HCT116 (cell line): ENCODE measurements around the gene PVR. TPM values are rescaled to one million over a fixed set of nuclear protein-coding genes. Genes with fewer than 3 reads are reported as not detected.

Experiments used
- ATAC-seq: fragments of 200-7000 bp; cut with Tn5 transposase; 2 replicates; pipeline ENCODE4 v1.9.1; 2020; ENCODE audit warnings: mild to moderate bottlenecking, moderate library complexity
- BruUV-seq: library from RNA; stranded (reverse); fragments of 400-500 nt; replicated peaks from 2 replicates; lab custom pipeline; 2021; lab: Mats Ljungman, UMichigan
- CTCF ChIA-PET: fragments of 300-600 bp; sonication (Branson Sonifier 250); formaldehyde crosslinking; loops from one replicate; lab custom pipeline; 2021; ENCODE audit warnings: antibody characterized with exemption; lab: Charles Lee
- POLR2A ChIA-PET: fragments of 300-600, 350-600 bp; sonication (Branson Sonifier 250); formaldehyde crosslinking; loops from one replicate; lab custom pipeline; 2021; ENCODE audit warnings: antibody characterized with exemption; lab: Charles Lee
- RAD21 ChIA-PET, 2 experiments: fragments of 300-600 bp; sonication (Branson Sonifier 250); formaldehyde crosslinking; loops; one replicate each; lab custom pipeline; 2023; ENCODE audit warnings: low total read pairs in 2 of 2; ENCODE audit not compliant: uncharacterized antibody in 2 of 2, unreplicated experiment in 2 of 2, low non-redundant PET in 1 of 2; lab: Charles Lee
- DNase-seq: peaks from one replicate; pipeline ENCODE4 v3.0.0-alpha.2; 2010; ENCODE audit warnings: low read depth, low spot score
- H2AFZ ChIP-seq: fragments of 200-600 bp; shearing (Covaris generic), sonication (generic); 2 replicates; pipeline ENCODE4 v1.6.1; 2017; ENCODE audit warnings: low read depth, mixed run types, mixed read lengths, antibody characterized with exemption, low read length; ENCODE audit not compliant: poor library complexity, severe bottlenecking
- H3K27ac ChIP-seq: 2 replicates; pipeline ENCODE4 v1.5.1; 2012; ENCODE audit warnings: low read depth, low read length
- H3K27me3 ChIP-seq: fragments of 200-600 bp; sonication (generic); 2 replicates; pipeline ENCODE4 v1.6.1; 2016; ENCODE audit warnings: mixed run types, low read length, mixed read lengths; ENCODE audit not compliant: insufficient read depth
- H3K36me3 ChIP-seq, 2 experiments: fragments of 200-500 bp in 1 of 2; fragments of 200-600 bp in 1 of 2; sonication (Bioruptor generic) in 1 of 2; sonication (generic) in 1 of 2; 2 replicates each; pipeline versions ENCODE4 v1.5.1 to v1.6.1; 2014 to 2016; ENCODE audit warnings: low read length in 2 of 2, inconsistent platforms in 1 of 2, mixed read lengths in 1 of 2, mixed run types in 1 of 2; ENCODE audit not compliant: insufficient read depth in 2 of 2, control insufficient read depth in 1 of 2
- H3K4me1 ChIP-seq, 2 experiments: fragments of 200-600 bp in 1 of 2; sonication (generic) in 1 of 2; 2 replicates each; pipeline versions ENCODE4 v1.5.1 to v1.6.1; 2012 to 2017; ENCODE audit warnings: low read length in 2 of 2, inconsistent platforms in 1 of 2, mild to moderate bottlenecking in 1 of 2, mixed read lengths in 1 of 2, mixed run types in 1 of 2, moderate library complexity in 1 of 2; ENCODE audit not compliant: insufficient read depth in 2 of 2, control insufficient read depth in 1 of 2
- H3K4me2 ChIP-seq: fragments of 200-600 bp; sonication (generic); 2 replicates; pipeline ENCODE4 v1.6.1; 2017; ENCODE audit warnings: mixed run types, low read length, mixed read lengths
- H3K4me3 ChIP-seq, 2 experiments: fragments of 200-600 bp in 1 of 2; sonication (generic) in 1 of 2; replicated peaks in 1 of 2; 2 replicates each; pipeline ENCODE4 v1.5.1; 2011 to 2016; ENCODE audit warnings: low read length in 2 of 2, control low read depth in 1 of 2, low read depth in 1 of 2, mild to moderate bottlenecking in 1 of 2, mixed read lengths in 1 of 2, mixed run types in 1 of 2
- H3K79me2 ChIP-seq: fragments of 200-600 bp; sonication (generic); 2 replicates; pipeline ENCODE4 v1.6.1; 2017; ENCODE audit warnings: mild to moderate bottlenecking, mixed run types, low read length, moderate library complexity, mixed read lengths; ENCODE audit not compliant: insufficient read depth
- H3K9ac ChIP-seq: fragments of 200-600 bp; sonication (generic); 2 replicates; pipeline ENCODE4 v1.6.1; 2016; ENCODE audit warnings: low read length, mixed read lengths
- H3K9me2 ChIP-seq: fragments of 200-600 bp; sonication (generic), shearing (Covaris generic); 2 replicates; pipeline ENCODE4 v1.6.1; 2017; ENCODE audit warnings: mixed run types, mild to moderate bottlenecking, moderate library complexity; ENCODE audit not compliant: insufficient read depth
- H3K9me3 ChIP-seq, 2 experiments: fragments of 200-500 bp in 1 of 2; fragments of 200-600 bp in 1 of 2; sonication (Bioruptor generic) in 1 of 2; sonication (generic) in 1 of 2; 2 replicates each; pipeline ENCODE4 v1.6.1; 2014 to 2017; ENCODE audit warnings: low read length in 2 of 2, mixed read lengths in 2 of 2, inconsistent platforms in 1 of 2, low read depth in 1 of 2, mild to moderate bottlenecking in 1 of 2, mixed run types in 1 of 2, moderate library complexity in 1 of 2; ENCODE audit not compliant: control insufficient read depth in 1 of 2, insufficient read depth in 1 of 2
- H4K20me1 ChIP-seq: fragments of 200-600 bp; sonication (generic), shearing (Covaris generic); 2 replicates; pipeline ENCODE4 v1.6.1; 2017; ENCODE audit warnings: mixed run types, mild to moderate bottlenecking, moderate library complexity; ENCODE audit not compliant: insufficient read depth
- CBX3 ChIP-seq: IDR thresholded peaks from 2 replicates; pipeline ENCODE4 v1.6.1; 2012; ENCODE audit warnings: low read depth
- EGR1 ChIP-seq: IDR thresholded peaks from 2 replicates; pipeline ENCODE4 v1.6.1; 2012; ENCODE audit warnings: low read depth
- ELF1 ChIP-seq: IDR thresholded peaks from 2 replicates; pipeline ENCODE4 v1.6.1; 2012; ENCODE audit warnings: low read depth, borderline replicate concordance
- EZH2 ChIP-seq: fragments of 200-600 bp; sonication (generic); IDR thresholded peaks from 2 replicates; pipeline ENCODE4 v1.6.1; 2017; ENCODE audit warnings: antibody characterized with exemption, mixed run types
- FOSL1 ChIP-seq: IDR thresholded peaks from 2 replicates; pipeline ENCODE4 v1.6.1; 2012; ENCODE audit warnings: low read depth
- JUND ChIP-seq: IDR thresholded peaks from 2 replicates; pipeline ENCODE4 v1.6.1; 2012
- MAX ChIP-seq: IDR thresholded peaks from 2 replicates; pipeline ENCODE4 v1.6.1; 2012
- POLR2A ChIP-seq: IDR thresholded peaks from 2 replicates; pipeline ENCODE4 v1.7.0; 2011; ENCODE audit warnings: borderline replicate concordance; ENCODE audit not compliant: insufficient read depth, insufficient read length; ENCODE audit errors: extremely low read depth
- RAD21 ChIP-seq: IDR thresholded peaks from 2 replicates; pipeline ENCODE4 v1.6.1; 2012; ENCODE audit warnings: low read depth, mild to moderate bottlenecking
- SP1 ChIP-seq: IDR thresholded peaks from 2 replicates; pipeline ENCODE4 v1.6.1; 2012; ENCODE audit warnings: low read depth
- TCF7L2 ChIP-seq: IDR thresholded peaks from 2 replicates; pipeline ENCODE4 v1.7.0; 2011; ENCODE audit warnings: borderline replicate concordance, inconsistent platforms; ENCODE audit not compliant: insufficient read depth, insufficient read length; ENCODE audit errors: extremely low read depth
- ZFX ChIP-seq: fragments of 450-650 bp; IDR thresholded peaks from 2 replicates; pipeline ENCODE4 v1.6.1; 2017
- ZNF274 ChIP-seq: fragments of 200-500 bp; sonication (Bioruptor generic); IDR thresholded peaks from 2 replicates; pipeline ENCODE4 v1.6.1; 2014; ENCODE audit warnings: mild to moderate bottlenecking, low read depth, low read length, inconsistent platforms
- intact Hi-C: fragments of 100-400 bp; cut with micrococcal nuclease; formaldehyde crosslinking; loops from 2 replicates; pipeline ENCODE4 v1.10.0; 2022
- total RNA-seq: library from RNA; stranded (reverse); gene quantifications from one replicate; pipeline ENCODE4 v1.2.1, GENCODE V29; 2021; ENCODE audit not compliant: unreplicated experiment
- TF ChIP-seq, protein P1 (sequence below): IDR thresholded peaks from 2 replicates; pipeline ENCODE4 v1.6.1; 2012
- TF ChIP-seq, protein P2 (sequence below), 3 experiments: fragments of 200-600 bp in 1 of 3; sonication (generic) in 1 of 3; IDR thresholded peaks in 2 of 3; conservative IDR thresholded peaks in 1 of 3; 2 replicates each; pipeline ENCODE4 v1.5.1; 2012 to 2017; ENCODE audit warnings: low read depth in 2 of 3, low read length in 2 of 3, antibody characterized with exemption in 1 of 3, borderline replicate concordance in 1 of 3, control low read depth in 1 of 3, mild to moderate bottlenecking in 1 of 3, mixed read lengths in 1 of 3, mixed run types in 1 of 3, moderate library complexity in 1 of 3; ENCODE audit not compliant: insufficient read depth in 1 of 3

PVR gene
- total RNA-seq, 1 experiment from 2014 or later = 62.0 TPM

DNA sequence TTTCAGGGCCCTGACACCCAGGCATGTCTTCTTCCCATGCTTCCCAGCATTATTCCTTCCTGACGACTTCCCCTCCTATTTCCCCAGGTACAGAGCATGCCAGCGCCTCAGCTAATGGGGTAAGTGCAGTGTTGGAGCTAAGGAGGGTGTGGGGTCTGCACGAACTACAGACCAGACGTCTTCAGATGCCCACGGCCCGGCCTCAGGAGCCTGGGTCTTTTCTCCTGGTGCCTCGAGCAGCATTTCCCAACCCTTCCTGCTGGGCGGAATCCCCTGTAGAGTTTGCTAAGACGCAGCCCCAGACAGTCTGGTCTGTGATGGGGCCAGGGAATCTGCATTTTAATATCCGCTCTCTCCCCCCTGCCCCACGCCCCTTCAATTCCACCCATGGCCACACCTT lies 17.5 kb downstream of the PVR start (continued):
- TF ChIP-seq TCF7L2 = no peak
- TF ChIP-seq RAD21 = no peak
- TF ChIP-seq, protein P1, sequence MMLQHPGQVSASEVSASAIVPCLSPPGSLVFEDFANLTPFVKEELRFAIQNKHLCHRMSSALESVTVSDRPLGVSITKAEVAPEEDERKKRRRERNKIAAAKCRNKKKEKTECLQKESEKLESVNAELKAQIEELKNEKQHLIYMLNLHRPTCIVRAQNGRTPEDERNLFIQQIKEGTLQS = no peak

- RAD21 ChIA-PET = no interaction called here
- CTCF ChIA-PET = no interaction called here
- no peaks in the 10 kb centered on the region for H3K9me3 ChIP-seq
- H3K9me2 ChIP-seq = no peaks in the 10 kb centered on the region
- DNase-seq (no peak), ATAC-seq (no peak)
- H3K4me3 ChIP-seq = no peak overlapping the region
- peaks cover 11% of the 10 kb centered on the region; the same call in 1 of the 2 replicates for H3K79me2 ChIP-seq
- no peak overlapping the region for H3K9ac ChIP-seq
- no peak overlapping the region for H3K4me2 ChIP-seq
- H3K36me3 ChIP-seq = peaks cover 35 to 58% of the 10 kb centered on the region in 2 experiments; a peak in 3 of 4 replicates
- no peaks in the 10 kb centered on the region for H4K20me1 ChIP-seq
- H3K27me3 ChIP-seq = no peaks in the 10 kb centered on the region
- no peak overlapping the region for H2AFZ ChIP-seq
- TF ChIP-seq EGR1 (no peak), FOSL1 (no peak), SP1 (no peak), ZFX (no peak), ELF1 (no peak), POLR2A (no peak), EZH2 (no peak), MAX (no peak), ZNF274 (no peak), JUND (no peak), TCF7L2 (no peak), CBX3 (no peak)
- TF ChIP-seq, protein P2, sequence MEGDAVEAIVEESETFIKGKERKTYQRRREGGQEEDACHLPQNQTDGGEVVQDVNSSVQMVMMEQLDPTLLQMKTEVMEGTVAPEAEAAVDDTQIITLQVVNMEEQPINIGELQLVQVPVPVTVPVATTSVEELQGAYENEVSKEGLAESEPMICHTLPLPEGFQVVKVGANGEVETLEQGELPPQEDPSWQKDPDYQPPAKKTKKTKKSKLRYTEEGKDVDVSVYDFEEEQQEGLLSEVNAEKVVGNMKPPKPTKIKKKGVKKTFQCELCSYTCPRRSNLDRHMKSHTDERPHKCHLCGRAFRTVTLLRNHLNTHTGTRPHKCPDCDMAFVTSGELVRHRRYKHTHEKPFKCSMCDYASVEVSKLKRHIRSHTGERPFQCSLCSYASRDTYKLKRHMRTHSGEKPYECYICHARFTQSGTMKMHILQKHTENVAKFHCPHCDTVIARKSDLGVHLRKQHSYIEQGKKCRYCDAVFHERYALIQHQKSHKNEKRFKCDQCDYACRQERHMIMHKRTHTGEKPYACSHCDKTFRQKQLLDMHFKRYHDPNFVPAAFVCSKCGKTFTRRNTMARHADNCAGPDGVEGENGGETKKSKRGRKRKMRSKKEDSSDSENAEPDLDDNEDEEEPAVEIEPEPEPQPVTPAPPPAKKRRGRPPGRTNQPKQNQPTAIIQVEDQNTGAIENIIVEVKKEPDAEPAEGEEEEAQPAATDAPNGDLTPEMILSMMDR (IDR thresholded peaks at IDR 0.05 in 2 of 3, conservative IDR thresholded peaks at IDR 0.05 in 1 of 3; ENCODE audit: borderline replicate concordance in 1 of 3, insufficient read depth in 1 of 3, low read depth in 2 of 3, low read length in 2 of 3) = no peak
- TF ChIP-seq, protein P1 = no peak
- POLR2A ChIA-PET = no interaction called here
- intact Hi-C loops = no loop called here
- peaks cover 0 to 6% of the 10 kb centered on the region in 2 experiments; a peak in 1 of 4 replicates for H3K4me1 ChIP-seq
- BruUV-seq = no TSS peak
- H3K27ac ChIP-seq = no peak overlapping the region
Measured at GRCh38 chr19:44661904-44662303, 18.2 kb downstream of the PVR start.
